Measurements from ENCODE around the gene MT3.

GRCh38 chr16:56608876-56609462, 19.6 kb downstream of the MT3 start:
- no peak; the same call in 1 of the 2 replicates for TF ChIP-seq CTCF (conservative IDR thresholded peaks at IDR 0.05)
- no peak for TF ChIP-seq ZFX (IDR thresholded peaks at IDR 0.05)

Measured in C4-2B (cell line).